Measurements from ENCODE around the gene CACNA1E. TPM values are rescaled to one million over a fixed set of nuclear protein-coding genes. Genes with fewer than 3 reads are reported as not detected.

Gene CACNA1E
- total RNA-seq, 1 donor from 2014 or later: not detected

- no peak for DNase-seq
Observed at GRCh38 chr1:181587870-181588438, 104.6 kb downstream of the CACNA1E start.

- no peak for DNase-seq
Observed at GRCh38 chr1:181588631-181589030, 105.3 kb downstream of the CACNA1E start.

GRCh38 chr1:181592255-181592859 is 109.0 kb downstream of the CACNA1E start:
- no peak for DNase-seq

GRCh38 chr1:181593042-181593441 is 109.7 kb downstream of the CACNA1E start:
- DNase-seq: no peak

GRCh38 chr1:181594553-181594952 is 111.2 kb downstream of the CACNA1E start:
- DNase-seq: no peak

GRCh38 chr1:181595234-181595633 is 111.9 kb downstream of the CACNA1E start:
- DNase-seq: no peak

- DNase-seq: no peak
Observed at GRCh38 chr1:181601186-181601950, 118.1 kb downstream of the CACNA1E start.

- no peak for DNase-seq
Observed at GRCh38 chr1:181603735-181604410, 120.6 kb downstream of the CACNA1E start.

GRCh38 chr1:181604482-181605249 is 121.3 kb downstream of the CACNA1E start:
- no peak for DNase-seq

GRCh38 chr1:181607524-181607923 is 124.2 kb downstream of the CACNA1E start:
- no peak for DNase-seq

- DNase-seq: no peak
Observed at GRCh38 chr1:181608386-181608785, 125.1 kb downstream of the CACNA1E start.

- no peak for DNase-seq
Observed at GRCh38 chr1:181608948-181609347, 125.6 kb downstream of the CACNA1E start.

- no peak for DNase-seq
Observed at GRCh38 chr1:181612100-181612499, 128.8 kb downstream of the CACNA1E start.

GRCh38 chr1:181618559-181618958 is 135.2 kb downstream of the CACNA1E start:
- DNase-seq: no peak

- no peak for DNase-seq
Observed at GRCh38 chr1:181620183-181620582, 136.9 kb downstream of the CACNA1E start.

GRCh38 chr1:181623850-181624249 is 140.5 kb downstream of the CACNA1E start:
- no peak for DNase-seq

GRCh38 chr1:181626279-181626938 is 143.1 kb downstream of the CACNA1E start:
- DNase-seq: no peak

- DNase-seq: no peak
Observed at GRCh38 chr1:181630398-181630797, 147.1 kb downstream of the CACNA1E start.

- no peak for DNase-seq
Observed at GRCh38 chr1:181630838-181631237, 147.5 kb downstream of the CACNA1E start.

GRCh38 chr1:181632492-181632891 is 149.2 kb downstream of the CACNA1E start:
- no peak for DNase-seq

GRCh38 chr1:181632960-181633359 is 149.6 kb downstream of the CACNA1E start:
- DNase-seq: no peak

- DNase-seq: no peak
Observed at GRCh38 chr1:181635110-181635509, 151.8 kb downstream of the CACNA1E start.

All from dermis blood vessel endothelial cell (primary cell).